Trophoblast cell (in vitro differentiated cells and primary cell): ENCODE measurements around the gene MIA2.
"Not testable (repeated sequence)": the region's sequence is repeated elsewhere in the genome, so short reads cannot be mapped to it uniquely, and the experiment has no call there.

Source experiments
- DNase-seq, 2 donors: peaks; one replicate each; pipeline ENCODE4 v3.0.0-alpha.2; 2016
- H2AFZ ChIP-seq: 2 replicates; pipeline ENCODE4 v1.6.1; 2013; ENCODE audit warnings: low read length, moderate library complexity, mild to moderate bottlenecking; ENCODE audit not compliant: insufficient read depth, poor library complexity
- H2AK5ac ChIP-seq: 2 replicates; pipeline ENCODE4 v1.6.1; 2013; ENCODE audit warnings: mild to moderate bottlenecking, low read length
- H2BK120ac ChIP-seq: 2 replicates; pipeline ENCODE4 v1.6.1; 2013; ENCODE audit warnings: low read length, mild to moderate bottlenecking, moderate library complexity; ENCODE audit not compliant: insufficient read depth, poor library complexity
- H2BK12ac ChIP-seq: 2 replicates; pipeline ENCODE4 v1.6.1; 2013; ENCODE audit warnings: mild to moderate bottlenecking, low read length, moderate library complexity
- H2BK5ac ChIP-seq: 2 replicates; pipeline ENCODE4 v1.6.1; 2013; ENCODE audit warnings: low read length, low read depth, moderate library complexity, mild to moderate bottlenecking; ENCODE audit not compliant: poor library complexity
- H3K14ac ChIP-seq: 2 replicates; pipeline ENCODE4 v1.6.1; 2013; ENCODE audit warnings: mild to moderate bottlenecking, low read length
- H3K18ac ChIP-seq: 2 replicates; pipeline ENCODE4 v1.6.1; 2013; ENCODE audit warnings: mild to moderate bottlenecking, low read length
- H3K23ac ChIP-seq: 2 replicates; pipeline ENCODE4 v1.6.1; 2013; ENCODE audit warnings: low read length
- H3K27ac ChIP-seq: 2 replicates; pipeline ENCODE4 v1.5.1; 2013; ENCODE audit warnings: low read depth, mild to moderate bottlenecking, inconsistent platforms, low read length, moderate library complexity
- H3K27me3 ChIP-seq: 2 replicates; pipeline ENCODE4 v1.6.1; 2013; ENCODE audit warnings: inconsistent platforms, mild to moderate bottlenecking, low read length, moderate library complexity; ENCODE audit not compliant: insufficient read depth
- H3K36me3 ChIP-seq, 2 experiments: 1 replicate in 1 of 2; 2 replicates in 1 of 2; pipeline ENCODE4 v1.6.1; 2013; ENCODE audit warnings: low read length in 2 of 2, mild to moderate bottlenecking in 2 of 2, moderate library complexity in 1 of 2; ENCODE audit not compliant: insufficient read depth in 2 of 2, control insufficient read depth in 1 of 2
- H3K4ac ChIP-seq: 2 replicates; pipeline ENCODE4 v1.6.1; 2013; ENCODE audit warnings: low read depth, mild to moderate bottlenecking, low read length, moderate library complexity
- H3K4me1 ChIP-seq, 2 experiments: 1 replicate in 1 of 2; 2 replicates in 1 of 2; pipeline ENCODE4 v1.6.1; 2013; ENCODE audit warnings: low read length in 2 of 2, mild to moderate bottlenecking in 2 of 2, moderate library complexity in 1 of 2; ENCODE audit not compliant: insufficient read depth in 2 of 2, control insufficient read depth in 1 of 2
- H3K4me2 ChIP-seq: 2 replicates; pipeline ENCODE4 v1.6.1; 2013; ENCODE audit warnings: inconsistent platforms, mild to moderate bottlenecking, low read length, moderate library complexity
- H3K4me3 ChIP-seq: 2 replicates; pipeline ENCODE4 v1.5.1; 2013; ENCODE audit warnings: mild to moderate bottlenecking, low read depth, low read length, inconsistent platforms
- H3K79me1 ChIP-seq: one replicate; pipeline ENCODE4 v1.6.1; 2013; ENCODE audit warnings: low read length
- H3K79me2 ChIP-seq: 2 replicates; pipeline ENCODE4 v1.6.1; 2013; ENCODE audit warnings: low read length, mild to moderate bottlenecking; ENCODE audit not compliant: control insufficient read depth, insufficient read depth, poor library complexity
- H3K9ac ChIP-seq: 2 replicates; pipeline ENCODE4 v1.6.1; 2013; ENCODE audit warnings: mild to moderate bottlenecking, low read length
- H3K9me3 ChIP-seq: 2 replicates; pipeline ENCODE4 v1.6.1; 2013; ENCODE audit warnings: low read depth, mild to moderate bottlenecking, control low read depth, inconsistent platforms, low read length; ENCODE audit not compliant: insufficient read depth
- H4K12ac ChIP-seq: 2 replicates; pipeline ENCODE4 v1.6.1; 2013; ENCODE audit warnings: low read depth, mild to moderate bottlenecking, low read length, moderate library complexity
- H4K8ac ChIP-seq: 2 replicates; pipeline ENCODE4 v1.6.1; 2013; ENCODE audit warnings: low read depth, mild to moderate bottlenecking, low read length, moderate library complexity
- H4K91ac ChIP-seq: one replicate; pipeline ENCODE4 v1.6.1; 2013; ENCODE audit warnings: low read depth, mild to moderate bottlenecking, low read length, moderate library complexity
- WGBS: extraction: QIAGEN DNeasy Blood & Tissue Kit; methylation state at CpG from one replicate; pipeline ENCODE4 v1.1.7; 2013; ENCODE audit warnings: missing lambda C conversion rate; ENCODE audit not compliant: insufficient read length, insufficient coverage; ENCODE audit errors: extremely low coverage; 5-methylcytosine and 5-hydroxymethylcytosine counted together

Gene MIA2

DNA sequence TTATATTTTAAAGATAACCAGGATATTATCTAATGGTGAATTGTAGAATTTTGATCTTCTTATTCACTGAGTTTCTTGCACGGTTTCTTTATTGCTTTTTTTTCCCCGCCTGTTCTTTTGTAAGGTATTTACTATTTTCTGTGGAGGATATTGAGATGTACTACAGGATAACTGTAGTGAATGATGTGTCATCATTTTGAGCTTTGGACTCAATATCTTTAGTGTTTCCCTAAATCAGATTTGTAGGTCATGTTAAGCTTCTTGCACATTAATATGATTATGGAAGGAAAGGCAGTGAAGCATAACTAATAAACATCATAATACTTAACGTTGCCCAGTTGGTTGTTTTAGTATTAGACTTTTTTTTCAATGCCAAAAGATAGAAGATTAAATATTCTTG, 117.2 kb downstream of the MIA2 start:
- Histone ChIP-seq H3K18ac (no peak overlapping the region), H3K4me3 (no peak overlapping the region)

GRCh38 chr14:39351708-39352107, 118.0 kb downstream of the MIA2 start:
- Histone ChIP-seq H3K23ac (no peak overlapping the region), H4K12ac (no peak overlapping the region), H2BK120ac (no peak overlapping the region), H3K4me2 (no peak overlapping the region), H3K9ac (no peak overlapping the region), H4K91ac (no peak overlapping the region), H3K27ac (no peak overlapping the region), H3K9me3 (no peaks in the 10 kb centered on the region), H3K36me3 (peaks cover 3 to 5% of the 10 kb centered on the region in 2 experiments), H4K8ac (no peak overlapping the region), H2BK12ac (no peak overlapping the region), H3K79me2 (no peaks in the 10 kb centered on the region), H2AFZ (no peak overlapping the region), H3K27me3 (no peaks in the 10 kb centered on the region), H3K18ac (no peak overlapping the region), H2BK5ac (no peak overlapping the region), H3K4ac (no peak overlapping the region), H3K4me3 (no peak overlapping the region), H3K79me1 (no peaks in the 10 kb centered on the region), H3K14ac (no peak overlapping the region), H2AK5ac (no peak overlapping the region), H3K4me1 (no peaks in the 10 kb centered on the region)
- DNase-seq = peak in 1 of 2 donors; percentile 1
- no CpG with 5 or more reads among the region's 9 CpGs for WGBS

More for the DNA sequence above, 117.2 kb downstream of the MIA2 start:
- no peaks in the 10 kb centered on the region for H3K9me3 ChIP-seq
- H2BK5ac ChIP-seq = no peak overlapping the region
- no peak overlapping the region for H3K23ac ChIP-seq
- no peaks in the 10 kb centered on the region for H3K79me1 ChIP-seq
- no peaks in the 10 kb centered on the region for H3K4me1 ChIP-seq
- DNase-seq = no peak
- H3K4me2 ChIP-seq = no peak overlapping the region
- H2AFZ ChIP-seq = no peak overlapping the region
- H3K27me3 ChIP-seq = no peaks in the 10 kb centered on the region
- peaks cover 3 to 5% of the 10 kb centered on the region in 2 experiments for H3K36me3 ChIP-seq
- H4K8ac ChIP-seq = no peak overlapping the region
- no peaks in the 10 kb centered on the region for H3K79me2 ChIP-seq
- H4K12ac ChIP-seq = no peak overlapping the region
- H3K4ac ChIP-seq = no peak overlapping the region
- H3K27ac ChIP-seq = no peak overlapping the region
- H3K14ac ChIP-seq = no peak overlapping the region
- no CpG with 5 or more reads among the region's 3 CpGs for WGBS
- no peak overlapping the region for H2AK5ac ChIP-seq
- no peak overlapping the region for H2BK12ac ChIP-seq
- no peak overlapping the region for H3K9ac ChIP-seq
- no peak overlapping the region for H4K91ac ChIP-seq
- H2BK120ac ChIP-seq = no peak overlapping the region

DNA sequence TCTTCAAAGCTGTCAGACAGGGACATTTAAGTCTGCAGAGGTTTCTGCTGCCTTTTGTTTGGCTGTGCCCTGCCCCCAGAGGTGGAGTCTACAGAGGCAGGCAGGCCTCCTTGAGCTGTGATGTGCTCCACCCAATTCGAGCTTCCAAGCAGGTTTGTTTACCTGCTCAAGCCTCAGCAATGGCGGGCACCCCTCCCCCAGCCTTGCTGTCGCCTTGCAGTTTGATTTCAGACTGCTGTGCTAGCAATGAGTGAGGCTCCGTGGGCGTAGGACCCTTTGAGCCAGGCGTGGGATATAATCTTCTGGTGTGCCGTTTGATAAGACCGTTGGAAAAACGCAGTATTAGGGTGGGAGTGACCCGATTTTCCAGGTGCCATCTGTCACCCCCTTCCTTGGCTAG, 125.4 kb downstream of the MIA2 start:
- WGBS = no CpG with 5 or more reads among the region's 10 CpGs
- not testable (repeated sequence) for H2BK120ac ChIP-seq, H3K36me3 ChIP-seq, H3K9ac ChIP-seq, H3K79me2 ChIP-seq, H3K14ac ChIP-seq, H4K8ac ChIP-seq, H3K23ac ChIP-seq, H3K4me2 ChIP-seq, H3K18ac ChIP-seq, H3K27me3 ChIP-seq, H3K4me1 ChIP-seq, H3K4me3 ChIP-seq, H4K91ac ChIP-seq, H2BK5ac ChIP-seq, H3K79me1 ChIP-seq, H2BK12ac ChIP-seq, H3K9me3 ChIP-seq, DNase-seq, H4K12ac ChIP-seq, H2AFZ ChIP-seq, H2AK5ac ChIP-seq, H3K4ac ChIP-seq, H3K27ac ChIP-seq

DNA sequence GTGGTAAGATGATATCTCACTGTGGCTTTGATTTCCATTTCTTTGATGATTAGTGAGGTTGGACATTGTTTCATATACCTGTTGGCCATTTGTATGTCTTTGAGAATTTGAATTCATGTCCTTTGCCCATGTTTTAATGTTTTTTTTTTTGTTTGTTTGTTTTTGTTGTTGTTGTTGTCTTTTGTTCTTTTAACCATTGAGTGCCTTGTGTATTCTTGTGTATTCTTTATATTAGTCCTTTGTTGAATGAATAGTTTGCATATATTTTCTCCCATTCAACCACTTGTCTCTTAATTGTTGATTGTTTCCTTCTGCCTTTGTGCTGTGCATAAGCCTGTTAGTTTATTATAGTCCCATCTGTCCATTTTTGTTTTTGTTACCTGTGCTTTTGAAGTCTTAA, 126.6 kb downstream of the MIA2 start:
- no peak overlapping the region for H2BK12ac ChIP-seq
- no peak overlapping the region for H4K91ac ChIP-seq
- no peak overlapping the region for H3K18ac ChIP-seq

More for the DNA sequence above, 126.6 kb downstream of the MIA2 start:
- peaks cover 0 to 3% of the 10 kb centered on the region in 2 experiments for H3K36me3 ChIP-seq
- no peak overlapping the region for H2BK5ac ChIP-seq
- no peak overlapping the region for H4K12ac ChIP-seq
- H3K79me1 ChIP-seq = no peaks in the 10 kb centered on the region
- DNase-seq = no peak
- no peak overlapping the region for H3K4me2 ChIP-seq
- H3K4me1 ChIP-seq = no peaks in the 10 kb centered on the region
- H3K9ac ChIP-seq = no peak overlapping the region
- peaks cover 4% of the 10 kb centered on the region for H3K9me3 ChIP-seq
- no peak overlapping the region for H3K14ac ChIP-seq
- H2AK5ac ChIP-seq = no peak overlapping the region
- no peak overlapping the region for H3K27ac ChIP-seq
- H3K79me2 ChIP-seq = no peaks in the 10 kb centered on the region
- H3K27me3 ChIP-seq = no peaks in the 10 kb centered on the region
- H2AFZ ChIP-seq = no peak overlapping the region
- no peak overlapping the region for H4K8ac ChIP-seq
- H2BK120ac ChIP-seq = no peak overlapping the region
- H3K23ac ChIP-seq = no peak overlapping the region
- no peak overlapping the region for H3K4ac ChIP-seq
- H3K4me3 ChIP-seq = no peak overlapping the region
